ENCODE data around the gene MKRN2OS. TPM values are rescaled to one million over a fixed set of nuclear protein-coding genes. Genes with fewer than 3 reads are reported as not detected.

The MKRN2OS gene
- total and polyA plus RNA-seq, 2 experiments from 2014 or later = 0.31 TPM; not detected in 1

- peaks cover 10% of the 10 kb centered on the region for H3K4me1 ChIP-seq (ENCODE audit: low read depth)
- H3K27ac ChIP-seq = no peak overlapping the region
- no peak overlapping the region for H3K4me3 ChIP-seq
- no peaks in the 10 kb centered on the region for H3K27me3 ChIP-seq
- no peaks in the 10 kb centered on the region for H3K36me3 ChIP-seq
- TF ChIP-seq, protein P1, sequence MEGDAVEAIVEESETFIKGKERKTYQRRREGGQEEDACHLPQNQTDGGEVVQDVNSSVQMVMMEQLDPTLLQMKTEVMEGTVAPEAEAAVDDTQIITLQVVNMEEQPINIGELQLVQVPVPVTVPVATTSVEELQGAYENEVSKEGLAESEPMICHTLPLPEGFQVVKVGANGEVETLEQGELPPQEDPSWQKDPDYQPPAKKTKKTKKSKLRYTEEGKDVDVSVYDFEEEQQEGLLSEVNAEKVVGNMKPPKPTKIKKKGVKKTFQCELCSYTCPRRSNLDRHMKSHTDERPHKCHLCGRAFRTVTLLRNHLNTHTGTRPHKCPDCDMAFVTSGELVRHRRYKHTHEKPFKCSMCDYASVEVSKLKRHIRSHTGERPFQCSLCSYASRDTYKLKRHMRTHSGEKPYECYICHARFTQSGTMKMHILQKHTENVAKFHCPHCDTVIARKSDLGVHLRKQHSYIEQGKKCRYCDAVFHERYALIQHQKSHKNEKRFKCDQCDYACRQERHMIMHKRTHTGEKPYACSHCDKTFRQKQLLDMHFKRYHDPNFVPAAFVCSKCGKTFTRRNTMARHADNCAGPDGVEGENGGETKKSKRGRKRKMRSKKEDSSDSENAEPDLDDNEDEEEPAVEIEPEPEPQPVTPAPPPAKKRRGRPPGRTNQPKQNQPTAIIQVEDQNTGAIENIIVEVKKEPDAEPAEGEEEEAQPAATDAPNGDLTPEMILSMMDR (IDR thresholded peaks at IDR 0.05; ENCODE audit: low read depth, low read length) = no peak
- DNase-seq (ENCODE audit: low read depth in 1 of 2, low spot score in 1 of 2) = no peak
- H3K9me3 ChIP-seq (ENCODE audit: low read depth) = no peaks in the 10 kb centered on the region
These were observed 22.6 kb downstream of the MKRN2OS start for GRCh38 chr3:12522721-12523120.

- H3K4me3 ChIP-seq = no peak overlapping the region
- peaks cover 18% of the 10 kb centered on the region for H3K4me1 ChIP-seq (ENCODE audit: low read depth)
- no peaks in the 10 kb centered on the region for H3K9me3 ChIP-seq (ENCODE audit: low read depth)
- no peaks in the 10 kb centered on the region for H3K27me3 ChIP-seq
- no peaks in the 10 kb centered on the region for H3K36me3 ChIP-seq
- H3K27ac ChIP-seq = no peak overlapping the region
- DNase-seq (ENCODE audit: low read depth in 1 of 2, low spot score in 1 of 2) = no peak
- TF ChIP-seq, protein P1 (IDR thresholded peaks at IDR 0.05; ENCODE audit: low read depth, low read length) = no peak
These were observed 24.3 kb downstream of the MKRN2OS start for GRCh38 chr3:12521010-12521409.

DNA sequence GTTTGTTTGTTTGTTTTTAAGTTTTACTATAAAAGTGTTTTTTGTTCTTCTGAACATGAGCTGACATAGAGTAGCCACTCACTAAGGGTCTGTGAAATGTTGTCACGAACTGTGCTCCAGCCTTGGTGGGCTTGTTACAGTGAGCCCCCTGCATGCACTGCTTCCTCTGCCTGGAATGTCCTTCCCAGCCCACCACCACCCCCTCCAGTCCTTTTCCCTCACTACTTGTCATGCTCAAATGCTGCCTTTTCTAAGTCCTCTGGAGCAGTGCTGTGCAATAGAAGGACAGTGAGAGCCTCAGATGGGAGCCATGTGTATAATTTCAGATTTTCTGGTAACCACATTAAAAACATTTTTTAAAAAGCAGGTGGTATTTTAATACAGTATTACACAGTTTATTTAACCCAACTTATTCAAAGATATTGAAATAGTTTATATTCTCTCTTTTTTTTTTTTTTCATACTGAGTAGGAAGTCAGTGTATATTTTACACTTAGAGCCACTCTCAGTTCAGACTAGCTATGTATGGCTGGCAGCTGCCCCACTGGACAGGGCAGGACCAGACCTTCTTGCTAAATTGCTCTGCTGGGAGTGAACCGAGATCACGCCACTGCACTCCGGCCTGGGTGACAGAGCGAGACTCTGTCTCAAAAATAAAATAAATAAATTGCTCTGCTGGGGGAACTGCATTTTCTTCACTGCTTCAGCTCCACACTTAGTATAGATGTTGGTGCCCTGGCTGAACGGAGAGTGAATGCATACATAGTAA, 26.9 kb downstream of the MKRN2OS start:
- peaks cover 26% of the 10 kb centered on the region for H3K4me1 ChIP-seq (ENCODE audit: low read depth)
- H3K27ac ChIP-seq = peak overlapping the region; percentile 73
- TF ChIP-seq, protein P1 (IDR thresholded peaks at IDR 0.05; ENCODE audit: low read depth, low read length) = no peak
- DNase-seq (ENCODE audit: low read depth in 1 of 2, low spot score in 1 of 2) = peak in 1 of 2 donors; percentile 39
- no peaks in the 10 kb centered on the region for H3K9me3 ChIP-seq (ENCODE audit: low read depth)
- no peaks in the 10 kb centered on the region for H3K27me3 ChIP-seq
- H3K4me3 ChIP-seq = no peak overlapping the region
- no peaks in the 10 kb centered on the region for H3K36me3 ChIP-seq

DNA sequence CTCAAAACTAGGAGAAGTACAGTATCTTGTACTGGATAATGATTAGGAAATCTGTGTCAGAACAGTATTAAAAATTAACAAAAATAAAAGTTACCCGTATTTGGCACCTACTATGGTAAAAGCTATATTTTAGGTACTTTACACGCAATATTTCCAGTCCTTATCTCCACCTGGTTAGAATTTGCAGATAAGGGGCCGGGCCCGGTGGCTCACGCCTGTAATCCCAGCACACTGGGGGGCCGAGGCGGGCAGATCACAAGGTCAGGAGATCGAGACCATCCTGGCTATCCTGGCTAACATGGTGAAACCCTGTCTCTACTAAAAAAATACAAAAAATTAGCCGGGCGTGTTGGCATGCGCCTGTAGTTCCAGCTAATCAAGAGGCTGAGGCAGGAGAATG, 28.4 kb downstream of the MKRN2OS start:
- Histone ChIP-seq H3K4me1 (ENCODE audit: low read depth) (peaks cover 26% of the 10 kb centered on the region), H3K27ac (no peak overlapping the region), H3K36me3 (no peaks in the 10 kb centered on the region), H3K4me3 (no peak overlapping the region), H3K27me3 (no peaks in the 10 kb centered on the region), H3K9me3 (ENCODE audit: low read depth) (no peaks in the 10 kb centered on the region)
- TF ChIP-seq, protein P1 (IDR thresholded peaks at IDR 0.05; ENCODE audit: low read depth, low read length) = no peak
- DNase-seq (ENCODE audit: low read depth in 1 of 2, low spot score in 1 of 2) = no peak

- no peak for DNase-seq (ENCODE audit: low read depth in 1 of 2, low spot score in 1 of 2)
- Histone ChIP-seq H3K27me3 (no peaks in the 10 kb centered on the region), H3K4me3 (no peak overlapping the region), H3K27ac (no peak overlapping the region), H3K36me3 (no peaks in the 10 kb centered on the region), H3K4me1 (ENCODE audit: low read depth) (peaks cover 26% of the 10 kb centered on the region), H3K9me3 (ENCODE audit: low read depth) (no peaks in the 10 kb centered on the region)
- TF ChIP-seq, protein P1 (IDR thresholded peaks at IDR 0.05; ENCODE audit: low read depth, low read length) = no peak
These were observed 29.7 kb downstream of the MKRN2OS start for GRCh38 chr3:12515631-12516030.

Measured in cardiac muscle cell (in vitro differentiated cells and primary cell).